ENCODE measurements around the gene KYAT1. TPM values are rescaled to one million over a fixed set of nuclear protein-coding genes. Genes with fewer than 3 reads are reported as not detected.

Gene KYAT1
- total RNA-seq, 1 experiment from 2014 or later: 7.8 TPM

DNA sequence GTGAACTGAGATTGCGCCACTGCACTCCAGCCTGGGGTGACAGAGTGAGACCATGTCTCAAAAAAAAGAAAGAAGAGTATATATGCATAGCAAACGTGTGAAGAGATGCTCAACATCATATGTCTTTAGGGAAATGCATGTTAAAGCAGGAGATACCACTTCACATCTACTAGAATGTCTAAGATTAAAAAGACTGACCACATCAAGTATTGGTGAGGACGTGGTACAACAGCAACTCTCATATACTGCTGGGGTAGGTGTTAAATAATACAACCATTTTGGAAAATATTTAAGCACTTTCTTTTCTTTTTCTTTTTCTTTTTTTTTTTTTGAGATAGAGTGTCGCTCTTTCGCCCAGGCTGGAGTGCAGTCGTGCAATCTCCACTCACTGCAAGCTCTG is 96.3 kb downstream of the KYAT1 start:
- H3K9me3 Mint-ChIP-seq (ENCODE audit: unreplicated experiment): peaks cover 9% of the 10 kb centered on the region
- peaks cover 7% of the 10 kb centered on the region for H3K36me3 Mint-ChIP-seq (ENCODE audit: insufficient read depth, unreplicated experiment)
- H3K27ac Mint-ChIP-seq (ENCODE audit: unreplicated experiment): no peak overlapping the region
- H3K27me3 ChIP-seq (replicated peaks; ENCODE audit: control insufficient read depth, insufficient read depth, low read length): no peaks in the 10 kb centered on the region
- H3K27me3 Mint-ChIP-seq (ENCODE audit: insufficient read depth, unreplicated experiment): no peaks in the 10 kb centered on the region
- no TSS peak for BruUV-seq (replicated peaks)
- TF ChIP-seq, protein P1, sequence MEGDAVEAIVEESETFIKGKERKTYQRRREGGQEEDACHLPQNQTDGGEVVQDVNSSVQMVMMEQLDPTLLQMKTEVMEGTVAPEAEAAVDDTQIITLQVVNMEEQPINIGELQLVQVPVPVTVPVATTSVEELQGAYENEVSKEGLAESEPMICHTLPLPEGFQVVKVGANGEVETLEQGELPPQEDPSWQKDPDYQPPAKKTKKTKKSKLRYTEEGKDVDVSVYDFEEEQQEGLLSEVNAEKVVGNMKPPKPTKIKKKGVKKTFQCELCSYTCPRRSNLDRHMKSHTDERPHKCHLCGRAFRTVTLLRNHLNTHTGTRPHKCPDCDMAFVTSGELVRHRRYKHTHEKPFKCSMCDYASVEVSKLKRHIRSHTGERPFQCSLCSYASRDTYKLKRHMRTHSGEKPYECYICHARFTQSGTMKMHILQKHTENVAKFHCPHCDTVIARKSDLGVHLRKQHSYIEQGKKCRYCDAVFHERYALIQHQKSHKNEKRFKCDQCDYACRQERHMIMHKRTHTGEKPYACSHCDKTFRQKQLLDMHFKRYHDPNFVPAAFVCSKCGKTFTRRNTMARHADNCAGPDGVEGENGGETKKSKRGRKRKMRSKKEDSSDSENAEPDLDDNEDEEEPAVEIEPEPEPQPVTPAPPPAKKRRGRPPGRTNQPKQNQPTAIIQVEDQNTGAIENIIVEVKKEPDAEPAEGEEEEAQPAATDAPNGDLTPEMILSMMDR (IDR thresholded peaks at IDR 0.05; ENCODE audit: insufficient read depth in 1 of 2, low read depth in 1 of 2, low read length in 1 of 2, severe bottlenecking in 1 of 2, unreplicated experiment in 1 of 2): no peak
- H3K36me3 ChIP-seq (ENCODE audit: control insufficient read depth, insufficient read depth, low read length): no peaks in the 10 kb centered on the region; the same call in 1 of the 2 replicates
- H3K4me3 ChIP-seq (ENCODE audit: low read depth, low read length): no peak overlapping the region
- intact Hi-C loops (cut with micrococcal nuclease; ENCODE audit: unreplicated experiment): no loop called here
- H3K4me1 ChIP-seq: peaks cover 6% of the 10 kb centered on the region; the same call in 1 of the 2 replicates
- H3K4me3 Mint-ChIP-seq (ENCODE audit: unreplicated experiment): no peak overlapping the region
- ChIA-PET CTCF (no interaction called here), POLR2A (interaction anchor here (0.7 kb wide), 1 partner anchor 45 kb away, joined by 4 read pairs; no protein-coding TSS in a partner anchor)
- no peaks in the 10 kb centered on the region for H3K4me1 Mint-ChIP-seq (ENCODE audit: low read depth, unreplicated experiment)
- peaks cover 5% of the 10 kb centered on the region; the same call in 1 of the 2 replicates for H3K9me3 ChIP-seq
- no peak for DNase-seq

Other genes with a start within 250 kb of the KYAT1 start
- 80.2 and 80.8 TPM in 2 replicates for gene DYNC2I2, start 225.1 kb downstream of the KYAT1 start, total RNA-seq (2022)
- 710 and 745 TPM in 2 replicates for gene SET, start 192.7 kb downstream of the KYAT1 start, total RNA-seq (2022)
- 1.6 and 2.1 TPM in 2 replicates for gene PKN3, start 179.4 kb downstream of the KYAT1 start, total RNA-seq (2022)
- 71.0 and 73.7 TPM in 2 replicates for gene ZDHHC12, start 157.8 kb downstream of the KYAT1 start, total RNA-seq (2022)
- gene ZER1, start 110.0 kb downstream of the KYAT1 start, total RNA-seq (2022): 21.7 and 28.6 TPM in 2 replicates
- gene TBC1D13, start 94.7 kb downstream of the KYAT1 start, total RNA-seq (2022): 35.6 and 39.9 TPM in 2 replicates
- 25.9 and 30.0 TPM in 2 replicates for gene ENDOG, start 63.5 kb downstream of the KYAT1 start, total RNA-seq (2022)
- 76.2 and 88.0 TPM in 2 replicates for gene SPOUT1, start 52.2 kb downstream of the KYAT1 start, total RNA-seq (2022)
- gene LRRC8A, start 183 bp upstream of the KYAT1 start, total RNA-seq (2022): 21.9 and 22.4 TPM in 2 replicates
- 0.59 and 0.63 TPM in 2 replicates for gene PHYHD1, start 39.0 kb upstream of the KYAT1 start, total RNA-seq (2022)
- gene DOLK, start 65.7 kb upstream of the KYAT1 start, total RNA-seq (2022): 25.9 and 27.2 TPM in 2 replicates
- gene NUP188, start 65.7 kb upstream of the KYAT1 start, total RNA-seq (2022): 80.9 and 85.7 TPM in 2 replicates
- 64.2 and 66.7 TPM in 2 replicates for gene SH3GLB2, start 146.4 kb upstream of the KYAT1 start, total RNA-seq (2022)
- 25.1 and 34.8 TPM in 2 replicates for gene MIGA2, start 154.7 kb upstream of the KYAT1 start, total RNA-seq (2022)
- 44.7 and 45.1 TPM in 2 replicates for gene DOLPP1, start 199.2 kb upstream of the KYAT1 start, total RNA-seq (2022)
- gene CRAT, start 228.8 kb upstream of the KYAT1 start, total RNA-seq (2022): 16.2 and 20.7 TPM in 2 replicates
- 100 and 107 TPM in 2 replicates for gene PTPA, start 229.5 kb upstream of the KYAT1 start, total RNA-seq (2022)

Data from Caco-2 (cell line).